NB4 (cell line): ENCODE results near the gene NUAK2.

Source experiments
- DNase-seq: peaks from one replicate; pipeline ENCODE4 v3.0.0; 2010; ENCODE audit warnings: low read depth
- H3K4me3 ChIP-seq: one replicate; pipeline ENCODE4 v1.5.1; 2011; ENCODE audit warnings: mild to moderate bottlenecking, low read depth, low read length, moderate library complexity
- MYC ChIP-seq: IDR thresholded peaks from 2 replicates; pipeline ENCODE4 v1.6.1; 2011; ENCODE audit warnings: low read depth, low read length
- POLR2A ChIP-seq: IDR thresholded peaks from 2 replicates; pipeline ENCODE4 v1.6.1; 2011; ENCODE audit warnings: mild to moderate bottlenecking; ENCODE audit not compliant: insufficient read length; ENCODE audit errors: extremely low read depth
- TF ChIP-seq, protein P1 (sequence below): IDR thresholded peaks from one replicate; pipeline ENCODE4 v1.5.1; 2012; ENCODE audit warnings: low read depth, low read length
- TF ChIP-seq, protein P2 (sequence below): IDR thresholded peaks from 2 replicates; pipeline ENCODE4 v1.6.1; 2011; ENCODE audit warnings: low read depth, low read length

The NUAK2 gene

DNA sequence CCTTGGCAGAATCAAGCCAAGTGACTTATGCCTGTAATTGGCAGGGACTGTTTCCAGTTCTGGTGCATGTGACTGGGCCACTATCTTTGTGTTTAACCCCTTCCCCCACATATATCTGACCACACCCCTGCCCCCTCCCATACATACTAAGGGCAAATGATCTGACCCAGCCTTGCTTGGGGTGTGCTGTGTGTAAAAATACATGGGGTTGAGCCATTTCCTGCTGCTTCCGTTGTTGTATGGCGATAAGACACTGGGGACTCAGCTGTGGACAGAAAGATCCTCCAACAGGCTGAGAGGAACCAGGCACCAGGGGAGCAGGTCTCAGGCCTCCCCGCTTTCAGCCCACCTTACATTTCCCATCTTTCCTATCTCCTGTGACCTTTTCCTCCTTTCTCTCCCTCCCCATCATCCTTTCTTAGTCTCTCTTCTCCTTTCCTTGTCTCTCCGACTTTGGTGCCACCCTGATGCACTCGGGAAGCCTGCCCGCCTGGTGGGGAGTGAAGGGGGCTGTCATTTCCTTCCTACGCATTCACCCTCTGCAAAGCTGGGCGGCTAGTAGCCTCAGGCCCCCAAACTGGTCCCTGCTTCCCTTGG lies 54.1 kb downstream of the NUAK2 start:
- no peak overlapping the region for H3K4me3 ChIP-seq
- peak; percentile 78 for DNase-seq
- TF ChIP-seq, protein P1, sequence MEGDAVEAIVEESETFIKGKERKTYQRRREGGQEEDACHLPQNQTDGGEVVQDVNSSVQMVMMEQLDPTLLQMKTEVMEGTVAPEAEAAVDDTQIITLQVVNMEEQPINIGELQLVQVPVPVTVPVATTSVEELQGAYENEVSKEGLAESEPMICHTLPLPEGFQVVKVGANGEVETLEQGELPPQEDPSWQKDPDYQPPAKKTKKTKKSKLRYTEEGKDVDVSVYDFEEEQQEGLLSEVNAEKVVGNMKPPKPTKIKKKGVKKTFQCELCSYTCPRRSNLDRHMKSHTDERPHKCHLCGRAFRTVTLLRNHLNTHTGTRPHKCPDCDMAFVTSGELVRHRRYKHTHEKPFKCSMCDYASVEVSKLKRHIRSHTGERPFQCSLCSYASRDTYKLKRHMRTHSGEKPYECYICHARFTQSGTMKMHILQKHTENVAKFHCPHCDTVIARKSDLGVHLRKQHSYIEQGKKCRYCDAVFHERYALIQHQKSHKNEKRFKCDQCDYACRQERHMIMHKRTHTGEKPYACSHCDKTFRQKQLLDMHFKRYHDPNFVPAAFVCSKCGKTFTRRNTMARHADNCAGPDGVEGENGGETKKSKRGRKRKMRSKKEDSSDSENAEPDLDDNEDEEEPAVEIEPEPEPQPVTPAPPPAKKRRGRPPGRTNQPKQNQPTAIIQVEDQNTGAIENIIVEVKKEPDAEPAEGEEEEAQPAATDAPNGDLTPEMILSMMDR, result no peak
- no peak for TF ChIP-seq MYC
- TF ChIP-seq, protein P2, sequence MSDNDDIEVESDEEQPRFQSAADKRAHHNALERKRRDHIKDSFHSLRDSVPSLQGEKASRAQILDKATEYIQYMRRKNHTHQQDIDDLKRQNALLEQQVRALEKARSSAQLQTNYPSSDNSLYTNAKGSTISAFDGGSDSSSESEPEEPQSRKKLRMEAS, result no peak
- no peak for TF ChIP-seq POLR2A

DNA sequence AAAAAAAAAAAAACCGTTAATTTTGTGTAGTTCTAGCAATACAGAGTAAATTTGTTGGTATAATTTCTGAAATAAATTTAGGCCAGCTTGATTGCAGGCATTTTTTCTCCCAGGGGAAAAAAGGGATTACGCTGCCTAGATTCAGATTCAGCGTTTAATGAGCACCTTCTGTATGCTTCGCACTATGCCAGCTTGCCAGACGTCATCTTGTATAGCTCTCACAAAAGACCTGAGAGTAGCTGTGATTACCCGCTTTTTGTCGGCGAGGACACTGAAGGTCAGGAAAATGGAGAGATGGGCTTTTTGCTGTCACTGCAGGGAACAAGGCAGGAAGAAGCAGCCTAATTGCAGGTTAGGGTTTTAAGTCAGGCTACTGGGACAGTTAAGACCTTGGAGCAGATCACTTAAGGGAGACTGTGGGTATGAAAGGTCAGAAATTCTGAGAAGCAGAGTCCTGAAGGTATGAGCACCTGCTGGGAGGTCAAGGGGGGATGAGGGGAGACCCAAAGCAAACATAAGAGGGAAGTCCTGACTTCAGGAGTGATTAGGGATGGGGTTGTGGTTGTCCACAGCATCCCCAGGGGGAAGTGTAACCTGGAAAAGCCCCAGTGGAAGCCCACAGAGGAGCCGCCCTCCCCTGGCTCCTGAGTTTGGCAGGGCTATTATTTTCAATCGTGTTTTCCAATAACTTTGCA lies 54.8 kb downstream of the NUAK2 start:
- no peak for DNase-seq
- H3K4me3 ChIP-seq, result no peak overlapping the region
- TF ChIP-seq MYC, result no peak
- TF ChIP-seq, protein P2, result no peak
- no peak for TF ChIP-seq POLR2A
- TF ChIP-seq, protein P1, result no peak

DNA sequence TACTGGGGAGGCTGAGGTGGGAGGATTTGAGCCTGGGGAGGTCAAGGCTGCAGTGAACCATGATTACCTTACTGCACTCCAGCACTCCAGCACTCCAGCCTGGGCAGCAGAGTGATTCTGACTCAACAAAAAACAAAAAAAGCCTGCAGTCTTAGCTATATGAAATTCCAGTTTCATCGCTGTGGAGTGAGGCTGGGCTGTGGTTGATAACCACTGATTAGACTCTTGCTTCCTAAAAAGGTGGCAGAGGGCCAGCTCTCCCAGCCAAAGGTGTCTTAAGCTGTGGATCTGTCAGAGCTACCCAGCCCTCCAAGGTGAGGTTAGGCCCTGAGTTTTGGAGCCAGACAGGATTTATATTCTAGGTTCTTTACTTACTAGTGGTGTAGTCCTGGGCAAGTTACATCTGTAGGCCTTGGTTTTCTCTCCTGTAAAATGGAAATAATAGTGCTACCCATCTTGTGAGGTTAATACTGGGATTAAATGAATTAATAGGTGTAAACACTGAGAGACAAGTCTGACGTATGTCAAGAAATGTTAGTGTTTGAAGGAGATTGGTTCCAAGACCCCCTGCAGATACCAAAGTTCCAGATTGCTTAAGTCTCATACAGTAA lies 57.9 kb downstream of the NUAK2 start:
- no peak for DNase-seq
- TF ChIP-seq, protein P1, result no peak
- TF ChIP-seq, protein P2, result no peak
- no peak for TF ChIP-seq POLR2A
- no peak for TF ChIP-seq MYC
- H3K4me3 ChIP-seq, result no peak overlapping the region

DNA sequence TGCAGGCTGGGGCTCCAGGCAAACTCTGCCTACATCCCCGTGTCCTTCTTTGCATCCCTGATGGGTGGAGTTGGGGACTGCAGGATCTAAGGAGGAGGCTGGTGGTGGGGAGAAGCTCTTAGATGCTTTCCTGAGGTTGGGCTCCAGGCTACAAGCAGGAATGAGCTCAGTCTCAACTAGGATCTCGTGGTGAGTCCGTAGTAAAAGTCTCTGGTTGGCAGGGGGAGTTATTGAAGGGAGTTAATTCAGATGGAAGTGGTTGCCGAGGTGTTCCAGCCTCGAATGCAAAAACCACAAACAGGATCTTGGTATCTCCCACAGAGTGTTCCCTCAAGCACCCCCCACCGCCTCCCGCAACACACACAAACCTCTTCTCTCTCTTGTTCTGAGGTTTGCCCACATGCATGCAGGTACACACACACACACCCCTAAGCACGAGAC lies 58.8 kb downstream of the NUAK2 start:
- DNase-seq, result peak; percentile 73
- no peak for TF ChIP-seq MYC
- no peak for TF ChIP-seq POLR2A
- TF ChIP-seq, protein P2, result no peak
- TF ChIP-seq, protein P1, result no peak
- H3K4me3 ChIP-seq, result no peak overlapping the region

DNA sequence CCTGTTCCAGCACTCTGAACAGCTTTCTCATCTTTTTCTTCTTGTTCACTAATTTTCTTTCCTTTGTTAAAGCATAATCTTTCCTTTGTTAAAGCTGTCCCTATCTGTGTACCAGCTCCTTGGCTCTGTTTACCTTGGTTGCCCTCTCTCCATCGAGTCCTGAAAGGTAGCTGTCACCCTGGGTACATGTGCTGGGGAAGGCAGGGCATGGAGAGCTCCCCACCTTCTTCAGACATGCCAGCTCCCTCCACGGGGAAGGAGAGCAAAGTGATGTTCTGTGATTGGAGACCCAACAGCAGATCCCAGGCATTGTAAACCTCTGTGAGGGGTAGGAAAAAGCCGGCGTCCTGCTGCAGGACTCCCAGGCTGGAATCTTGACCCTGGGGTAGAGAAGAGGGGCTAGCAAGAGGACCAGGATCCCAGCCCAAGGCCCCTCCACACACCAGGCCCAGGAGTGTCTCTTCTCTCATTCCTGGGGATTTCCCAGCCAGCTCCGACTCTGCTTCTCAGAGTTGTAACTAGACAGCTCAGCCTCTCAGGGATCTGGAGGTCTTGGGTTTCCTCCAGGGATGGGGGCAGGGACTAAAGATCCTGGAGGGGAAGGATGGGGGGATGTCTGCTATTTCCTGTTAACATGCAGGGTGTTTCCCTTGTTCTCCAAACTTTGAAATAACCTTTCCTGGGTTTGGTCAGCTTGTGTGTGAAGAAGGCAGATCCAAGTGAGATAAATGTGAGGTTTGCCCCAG lies 59.4 kb downstream of the NUAK2 start:
- no peak for DNase-seq
- H3K4me3 ChIP-seq, result no peak overlapping the region
- TF ChIP-seq MYC (no peak), POLR2A (no peak)
- TF ChIP-seq, protein P1, result no peak
- TF ChIP-seq, protein P2, result no peak
